Right ventricle myocardium superior (tissue), 1 donor: ENCODE measurements around the gene KCNJ6. TPM values are rescaled to one million over a fixed set of nuclear protein-coding genes. Genes with fewer than 3 reads are reported as not detected.

Experiments used
- ATAC-seq: fragments of 200-7000 bp; cut with Tn5 transposase; one replicate; pipeline ENCODE4 v1.9.1; 2020; ENCODE audit warnings: mild to moderate bottlenecking; ENCODE audit not compliant: poor library complexity
- DNase-seq: peaks from one replicate; pipeline ENCODE4 v3.0.0-alpha.2; 2020
- intact Hi-C: fragments of 100-400 bp; cut with DNase I; formaldehyde crosslinking; loops from one replicate; pipeline ENCODE4 v1.11.2; 2022
- total RNA-seq: library from RNA; stranded (reverse); fragmentation: NEBNext Ultra II Directional; extraction: Animal tissue kit (Norgen Biotek cat#: 25700); gene quantifications from one replicate; pipeline ENCODE4 v1.2.1, GENCODE V29; 2021
- donor health status: DM: no; HTN: yes; CAD: no; lungs with severe emphysema.

Gene KCNJ6
- total RNA-seq, 1 donor from 2014 or later: not detected

DNA sequence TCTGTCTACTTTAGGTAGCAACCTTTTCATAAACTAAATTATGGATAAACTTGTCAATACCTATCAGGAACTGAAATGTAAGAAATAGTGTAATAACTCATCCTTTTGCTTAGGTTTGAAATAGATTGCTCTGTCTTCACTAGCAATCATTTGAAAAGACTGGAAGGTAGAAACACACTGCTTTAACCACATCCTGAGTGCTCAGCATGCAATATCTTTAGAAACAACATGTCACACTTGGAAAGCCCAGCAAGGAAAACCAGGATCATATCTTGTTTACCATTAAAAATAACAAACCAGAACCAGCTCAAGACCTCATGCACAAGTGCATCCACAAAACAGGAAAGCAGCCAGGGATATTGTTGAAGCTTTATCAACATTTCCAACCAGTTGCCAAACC is 3.6 kb downstream of the KCNJ6 start:
- ATAC-seq: no peak
- no peak for DNase-seq

DNA sequence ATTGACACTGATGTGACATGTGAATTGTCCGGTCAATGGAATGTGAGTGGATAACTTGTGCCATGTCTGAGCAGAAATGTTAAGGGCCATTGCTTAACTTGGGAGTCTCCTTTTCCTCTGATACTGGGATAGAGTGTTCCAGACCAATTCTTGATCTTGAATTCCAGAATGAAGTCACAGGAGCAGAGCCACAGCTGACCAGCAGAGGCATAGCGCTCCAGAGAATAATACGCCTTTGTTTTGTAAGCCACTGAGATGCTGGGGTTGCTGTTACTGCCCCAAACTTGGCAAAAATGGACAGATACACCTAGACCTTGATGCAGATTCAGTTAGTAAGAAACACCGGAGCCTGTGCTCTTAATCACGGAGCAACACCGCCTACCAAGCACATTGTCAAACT is 6.3 kb downstream of the KCNJ6 start:
- intact Hi-C loops: loop anchor here (10.0 kb wide), 1 partner anchor 195 kb away; no protein-coding TSS in a partner anchor
- no peak for DNase-seq
- no peak for ATAC-seq

More for the DNA sequence above, 3.6 kb downstream of the KCNJ6 start:
- intact Hi-C loops: loop anchor here (10.0 kb wide), 1 partner anchor 198 kb away; no protein-coding TSS in a partner anchor

DNA sequence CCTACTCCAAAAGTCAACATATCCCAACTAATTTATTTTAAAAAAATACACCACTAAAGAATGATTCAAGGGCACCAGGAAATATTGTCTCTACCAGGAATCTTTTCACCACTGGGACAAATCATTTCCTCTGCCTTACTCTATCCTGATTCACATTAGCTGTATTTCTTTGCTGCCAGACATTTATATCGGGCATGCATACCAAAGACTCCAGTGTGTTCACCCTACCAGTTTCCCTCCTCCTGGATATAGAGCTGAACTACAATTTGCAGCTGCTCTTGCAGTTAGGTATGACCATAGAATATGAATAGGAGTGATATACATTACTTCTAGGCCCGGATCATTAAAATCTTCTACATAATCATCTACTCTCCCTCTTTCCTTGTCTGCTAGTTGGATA is 7.6 kb downstream of the KCNJ6 start:
- intact Hi-C loops: no loop called here
- DNase-seq (no peak), ATAC-seq (no peak)

DNA sequence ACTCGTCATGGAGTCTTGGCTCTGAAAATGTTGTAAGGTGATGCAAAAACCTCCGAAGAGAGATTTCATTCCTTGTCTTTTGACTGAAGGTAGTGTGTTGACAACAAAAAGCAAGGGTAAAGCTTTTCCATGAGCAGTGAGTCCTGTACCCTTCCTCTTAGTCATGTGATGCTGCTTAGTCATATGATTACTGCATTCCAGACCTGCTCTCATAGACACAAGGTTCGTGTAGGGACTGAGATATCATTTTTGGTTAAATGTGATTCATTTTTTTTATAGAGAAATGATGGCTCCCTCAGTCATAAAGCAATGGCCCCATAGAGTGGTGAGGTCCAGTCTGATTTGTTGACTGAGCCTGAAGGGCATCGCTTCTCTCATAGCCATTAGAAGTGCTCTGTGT is 9.2 kb downstream of the KCNJ6 start:
- ATAC-seq (no peak), DNase-seq (no peak)
- intact Hi-C loops: no loop called here

DNA sequence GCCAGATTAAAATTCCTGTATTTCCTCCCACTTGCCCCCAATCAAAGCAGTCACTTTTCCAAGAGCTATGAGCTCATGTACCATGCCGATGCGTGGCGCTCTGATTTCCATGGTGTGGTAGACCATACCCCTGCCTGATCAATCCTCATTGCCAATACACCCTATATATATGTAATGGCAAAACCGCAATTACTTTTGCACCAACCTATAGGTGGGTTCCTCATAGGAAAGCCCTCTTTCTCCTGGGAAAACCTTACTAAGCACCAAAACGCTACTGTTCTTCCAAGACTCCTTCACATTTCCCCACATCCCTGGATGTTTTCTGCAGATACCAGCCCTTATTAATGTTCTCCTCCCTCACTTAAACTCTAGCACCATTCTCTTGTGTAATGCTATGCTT is 11.0 kb downstream of the KCNJ6 start:
- intact Hi-C loops: no loop called here
- ATAC-seq (no peak), DNase-seq (no peak)

DNA sequence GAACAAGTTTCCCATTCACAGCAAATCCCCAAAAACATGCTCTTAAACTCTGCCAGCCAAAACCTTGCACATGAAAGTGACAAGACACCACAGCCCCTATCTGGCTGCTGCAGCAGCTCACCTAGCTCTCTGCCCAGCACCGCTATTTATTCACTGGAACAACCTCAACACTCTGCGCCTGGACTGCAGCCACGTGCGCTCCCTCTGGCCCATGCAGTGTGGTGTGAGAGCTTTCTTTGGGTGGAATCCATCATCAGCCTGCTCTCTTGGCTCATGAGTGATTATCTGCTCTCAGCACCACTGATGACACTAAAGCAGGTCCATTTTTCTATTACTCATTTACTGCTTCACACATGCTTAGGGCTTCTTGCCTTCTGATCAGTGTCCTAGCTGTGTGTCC is 11.4 kb downstream of the KCNJ6 start:
- peak; percentile 98 for ATAC-seq
- DNase-seq: peak; percentile 72
- intact Hi-C loops: no loop called here

DNA sequence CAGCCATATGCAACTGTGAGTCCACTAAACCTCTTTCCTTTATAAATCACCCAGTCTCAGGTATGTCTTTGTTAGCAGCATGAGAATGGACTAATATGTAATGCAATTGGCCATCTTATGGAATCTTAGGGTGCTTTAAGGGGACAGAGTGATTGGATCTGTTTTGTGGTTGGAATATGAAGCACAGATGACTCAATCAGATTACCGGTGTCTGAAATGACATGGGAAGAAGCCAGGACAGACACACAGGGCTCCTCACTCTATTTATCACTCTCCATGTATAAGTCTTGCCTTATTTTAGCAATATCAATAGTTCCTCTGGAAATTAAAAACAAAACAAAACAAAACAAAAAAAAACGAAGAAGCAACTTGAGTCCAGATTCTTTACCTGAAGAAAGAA is 12.9 kb downstream of the KCNJ6 start:
- intact Hi-C loops: no loop called here
- DNase-seq (no peak), ATAC-seq (no peak)

DNA sequence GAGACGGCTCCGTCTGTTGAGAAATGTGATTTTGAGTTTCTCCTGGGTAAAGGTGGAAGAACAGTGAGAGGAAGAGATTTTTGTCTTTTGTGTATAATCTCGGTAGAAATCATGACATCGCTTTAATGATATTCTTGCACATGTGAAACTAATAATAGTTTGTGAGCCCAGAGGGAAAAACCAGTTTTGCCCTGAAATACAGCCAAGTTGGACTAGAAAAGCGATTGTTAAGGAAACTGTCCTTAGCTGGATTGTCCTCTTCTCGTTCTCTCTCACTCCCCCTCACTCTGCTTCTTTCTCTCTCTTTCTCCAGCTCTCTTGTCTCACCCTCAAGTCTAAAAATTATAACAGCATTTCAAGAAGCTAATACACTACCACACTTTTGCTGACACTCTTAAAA is 17.1 kb downstream of the KCNJ6 start:
- ATAC-seq: no peak
- intact Hi-C loops: no loop called here

DNA sequence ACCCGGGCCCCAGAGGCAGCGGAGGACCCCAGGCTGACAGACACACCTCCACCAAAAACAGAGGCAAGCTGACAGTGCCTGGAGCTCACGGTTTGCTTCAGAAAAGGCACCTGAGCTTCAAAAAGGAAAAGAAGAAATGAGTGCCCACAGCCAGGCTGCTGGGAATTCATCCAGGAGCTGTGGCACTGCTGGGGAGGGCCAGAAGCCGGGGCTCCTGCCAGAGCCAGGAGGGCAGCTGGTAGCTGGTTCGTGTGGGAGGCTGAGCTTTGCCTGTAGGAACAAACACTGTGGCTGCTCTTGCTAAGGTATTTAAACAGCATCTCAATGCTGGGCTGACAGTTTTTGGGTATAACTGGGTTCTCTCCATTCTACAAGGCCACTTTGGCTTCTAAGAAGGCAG is 19.5 kb downstream of the KCNJ6 start:
- ATAC-seq (peak; percentile 43), DNase-seq (no peak)

More for the DNA sequence above, 17.1 kb downstream of the KCNJ6 start:
- DNase-seq: no peak

DNA sequence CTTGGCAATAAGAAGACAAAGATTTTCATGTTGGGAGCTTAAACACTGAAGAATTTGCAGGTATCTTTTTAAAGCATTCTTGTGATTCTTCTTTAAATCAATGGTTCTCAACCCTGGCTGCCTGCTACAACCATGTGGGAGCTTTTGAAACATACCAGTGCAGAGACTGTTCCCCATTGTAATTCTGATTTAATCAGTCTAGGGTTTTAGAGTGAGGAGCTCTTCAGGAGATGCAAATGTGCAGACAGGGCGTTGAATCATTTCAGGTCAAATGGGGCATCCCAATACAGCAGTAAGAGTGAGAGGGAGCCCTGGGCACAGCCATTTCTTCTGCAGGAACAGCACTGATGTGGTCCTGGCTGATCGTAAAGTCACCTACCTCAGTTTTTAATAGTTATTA is 24.3 kb downstream of the KCNJ6 start:
- DNase-seq (no peak), ATAC-seq (no peak)
- intact Hi-C loops: no loop called here

More for the DNA sequence above, 19.5 kb downstream of the KCNJ6 start:
- intact Hi-C loops: no loop called here

DNA sequence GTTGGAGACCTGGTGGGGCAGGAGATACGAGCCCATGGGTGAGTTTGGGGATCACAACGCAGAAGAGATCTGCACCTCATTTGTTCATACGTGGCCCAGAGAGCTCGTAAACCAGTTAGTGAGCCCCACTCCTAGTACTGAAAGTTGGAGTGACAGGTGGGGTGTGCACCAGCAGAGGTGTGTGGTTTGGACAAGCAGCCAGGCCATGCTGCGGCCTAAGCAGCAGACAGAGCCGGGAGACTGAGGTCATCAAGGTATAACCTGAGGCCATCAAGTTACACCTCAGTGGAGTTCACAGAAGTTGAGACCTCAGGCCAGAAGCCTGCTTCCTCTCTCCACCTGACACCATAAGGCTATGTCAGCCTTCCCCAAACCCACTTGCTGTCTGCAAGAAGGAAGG is 27.6 kb downstream of the KCNJ6 start:
- ATAC-seq (no peak), DNase-seq (no peak)
- intact Hi-C loops: no loop called here

DNA sequence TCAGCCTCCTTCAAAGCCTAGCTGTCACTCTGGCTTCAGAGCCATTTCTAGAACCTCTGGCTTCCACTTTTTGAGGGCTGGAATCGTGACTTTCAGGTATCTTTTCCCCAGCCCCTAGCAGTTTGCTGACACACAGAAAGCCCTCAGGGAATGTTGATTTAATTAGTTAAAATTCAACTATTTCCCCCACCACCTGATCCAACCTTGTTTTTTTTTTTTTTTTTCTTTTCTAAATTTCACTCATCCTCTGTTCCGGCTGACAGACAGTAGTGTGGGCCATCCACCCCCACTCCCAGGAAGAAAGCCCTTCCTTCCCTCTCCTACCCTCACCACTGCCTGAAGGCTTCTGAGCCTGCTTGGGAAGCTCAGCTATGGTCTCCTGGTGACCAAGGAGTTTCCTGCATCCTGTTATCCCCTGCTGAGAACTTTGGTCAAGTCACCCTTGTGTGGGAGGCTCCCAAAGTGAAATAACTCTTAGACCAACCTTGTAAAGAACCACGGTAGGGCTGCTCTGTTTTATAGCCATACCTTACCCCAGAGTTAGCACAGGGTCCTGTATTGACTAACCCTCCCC is 29.4 kb downstream of the KCNJ6 start:
- ATAC-seq (no peak), DNase-seq (no peak)
- intact Hi-C loops: no loop called here

DNA sequence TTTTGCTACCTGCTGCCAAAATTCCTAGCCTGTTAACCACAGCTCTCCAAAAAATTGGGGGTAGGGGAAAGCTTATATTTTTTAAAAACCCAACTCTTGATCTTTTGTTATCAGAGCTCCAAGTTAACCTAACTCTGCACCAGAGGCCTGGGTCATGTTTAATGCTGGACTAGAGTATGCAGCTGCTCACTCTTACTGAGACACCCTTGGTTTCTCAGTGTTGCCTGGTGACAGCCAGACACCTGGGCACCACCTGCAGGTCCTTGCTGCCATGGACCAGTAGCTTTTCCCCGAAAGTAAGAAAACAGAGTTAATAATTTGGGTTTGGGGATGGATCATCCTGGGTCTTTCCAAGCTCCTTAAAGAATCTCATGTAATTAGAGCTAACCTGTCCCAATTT is 30.1 kb downstream of the KCNJ6 start:
- intact Hi-C loops: no loop called here
- no peak for DNase-seq
- ATAC-seq: no peak

DNA sequence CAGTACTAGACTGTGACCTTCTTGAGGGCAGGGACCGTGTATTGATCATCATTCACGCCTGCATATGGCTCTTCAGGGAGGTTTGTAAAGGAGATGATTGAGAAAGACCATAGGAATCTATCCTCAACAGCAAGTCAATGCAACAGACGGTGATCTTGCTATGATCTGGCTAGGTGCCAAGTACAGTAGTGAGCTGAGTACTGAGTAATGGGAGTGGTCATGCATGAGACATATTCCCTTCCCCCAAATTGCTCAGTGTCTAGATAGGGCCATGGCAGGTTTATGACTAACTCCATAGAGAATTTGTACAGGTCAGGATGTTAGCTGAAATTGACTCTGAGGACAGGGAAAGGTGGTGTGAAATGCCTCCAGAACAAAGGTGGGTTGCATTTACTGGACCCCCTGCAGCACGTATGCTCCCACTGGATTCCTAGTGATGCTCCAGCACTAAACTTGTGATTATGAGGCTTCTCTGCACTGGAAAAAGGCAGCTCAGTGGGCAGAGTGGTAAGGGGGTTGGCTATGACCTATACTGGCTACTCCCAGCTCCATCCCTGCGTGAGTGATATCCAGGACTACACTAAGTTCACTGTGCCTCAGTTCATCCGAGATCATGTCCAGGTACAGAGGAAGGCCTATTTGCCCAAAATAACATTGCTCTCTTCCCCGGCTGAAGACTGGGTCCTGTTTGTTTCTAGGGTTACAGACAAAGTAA is 37.2 kb downstream of the KCNJ6 start:
- intact Hi-C loops: no loop called here
- DNase-seq (no peak), ATAC-seq (no peak)

DNA sequence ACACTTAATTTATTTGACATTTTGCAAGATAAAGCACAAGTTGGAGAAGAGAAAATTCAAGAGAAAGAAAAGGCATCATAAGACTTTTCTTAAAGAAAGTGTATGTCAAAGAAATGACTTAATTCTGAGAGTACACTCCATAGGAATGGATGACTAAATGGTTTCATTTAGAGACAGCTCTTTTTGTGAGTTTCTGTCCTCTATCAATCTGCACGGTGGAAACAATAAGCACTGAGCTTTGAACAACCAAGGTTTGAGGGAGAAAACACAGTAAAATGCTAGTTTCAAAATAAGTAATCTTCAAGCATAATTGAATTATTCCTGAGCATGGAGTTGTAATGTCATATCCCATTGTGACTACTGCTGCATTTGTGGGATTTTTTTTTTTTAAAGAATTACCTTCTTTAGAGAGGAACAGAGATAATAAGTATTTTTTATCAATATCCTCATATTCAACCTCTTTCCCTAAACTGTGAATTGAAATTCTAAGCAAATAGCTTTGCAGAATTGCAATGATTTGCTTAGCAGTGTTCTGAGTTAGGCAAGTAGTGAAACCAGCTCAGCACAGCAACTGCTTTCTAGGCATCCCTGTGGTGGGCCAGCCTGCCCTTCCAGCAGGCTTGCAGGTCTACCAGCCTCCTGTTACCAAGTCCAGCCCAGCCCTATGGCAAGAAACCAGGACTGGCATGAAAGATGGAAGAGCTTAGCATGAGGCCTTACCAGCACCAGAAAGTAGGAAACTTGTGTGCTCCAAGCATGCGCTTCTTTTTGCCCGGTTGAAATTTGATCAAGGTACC is 38.2 kb downstream of the KCNJ6 start:
- intact Hi-C loops: no loop called here
- ATAC-seq (no peak), DNase-seq (no peak)

DNA sequence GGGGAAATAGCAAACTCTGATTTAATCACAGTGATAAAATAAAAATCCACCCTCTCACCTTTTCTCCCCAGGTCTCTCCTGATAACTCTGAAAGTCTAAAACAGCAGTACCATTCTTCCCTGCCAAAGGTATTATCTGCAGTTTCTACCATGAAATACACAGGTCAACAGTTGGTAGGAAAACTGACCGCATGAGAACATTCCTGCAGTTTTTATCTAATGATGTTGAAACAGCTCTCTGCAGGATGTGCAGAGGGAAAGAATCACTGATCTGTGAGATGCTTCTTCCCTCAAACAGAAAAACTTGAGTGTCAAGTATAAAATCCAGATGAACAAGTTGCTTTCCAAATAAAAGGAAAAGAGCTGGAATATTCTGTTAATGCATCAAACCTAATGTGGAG is 39.1 kb downstream of the KCNJ6 start:
- DNase-seq (no peak), ATAC-seq (no peak)
- intact Hi-C loops: no loop called here

DNA sequence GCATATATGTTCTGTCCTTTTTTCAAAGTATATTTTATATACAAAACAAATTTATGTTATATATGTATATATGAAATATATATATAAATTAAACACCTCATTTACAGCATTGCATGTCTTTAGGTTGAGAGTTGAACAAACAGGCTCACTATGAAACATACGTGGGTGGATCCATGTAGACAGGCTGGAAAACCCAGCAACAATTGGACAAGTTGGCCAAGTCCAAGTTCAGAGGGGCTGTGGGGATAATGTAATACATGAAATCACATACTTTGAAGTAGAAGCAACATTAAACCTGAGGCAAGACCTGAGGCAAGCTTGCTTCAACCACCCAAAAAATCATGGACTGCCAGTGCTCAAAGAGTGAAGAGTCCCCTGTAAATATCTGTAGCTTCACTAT is 39.7 kb downstream of the KCNJ6 start:
- ATAC-seq (no peak), DNase-seq (no peak)

DNA sequence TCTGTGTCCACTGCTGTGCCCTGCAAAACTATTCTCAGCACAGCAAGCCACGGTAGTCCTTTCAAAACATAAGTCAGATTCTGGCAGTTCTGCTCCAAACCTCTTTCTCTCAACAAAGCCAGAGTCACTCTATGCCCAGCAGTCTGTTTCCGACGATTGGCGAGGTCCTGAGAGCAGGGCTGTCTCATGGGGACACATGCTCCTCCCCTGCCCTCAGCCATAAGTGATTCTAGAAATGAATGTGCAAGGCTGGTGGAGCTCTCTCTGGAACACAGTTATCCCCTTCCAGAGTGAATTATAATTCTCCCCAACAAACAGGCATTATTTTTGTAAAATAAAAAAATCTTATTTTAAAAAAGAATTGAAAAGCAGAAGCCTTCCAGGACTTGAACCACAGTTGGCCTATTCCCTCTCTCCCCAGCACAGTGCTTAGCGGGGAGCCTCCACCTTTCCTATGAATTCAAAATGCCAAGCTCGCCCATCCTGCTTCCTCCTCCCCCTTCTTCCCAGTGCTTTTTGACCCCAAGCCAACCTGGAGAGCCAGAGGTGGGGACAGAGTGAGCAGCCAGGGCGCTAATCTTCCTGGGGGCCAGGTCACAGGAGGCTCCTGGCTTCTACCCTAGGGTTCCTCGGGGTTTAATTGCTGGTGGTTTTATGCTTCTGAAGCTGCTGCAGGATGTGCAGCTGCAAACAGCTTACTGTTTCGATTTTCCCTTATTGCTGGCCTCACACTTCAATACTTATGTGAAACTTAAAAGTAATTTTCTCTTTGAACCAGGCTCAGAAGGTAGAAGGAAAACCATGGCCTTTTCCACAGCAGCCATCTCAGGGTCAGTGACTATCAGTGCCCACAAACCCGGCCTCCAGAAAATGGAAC is 41.1 kb downstream of the KCNJ6 start:
- peak; percentile 53 for ATAC-seq
- intact Hi-C loops: no loop called here
- no peak for DNase-seq

More for the DNA sequence above, 39.7 kb downstream of the KCNJ6 start:
- intact Hi-C loops: no loop called here

DNA sequence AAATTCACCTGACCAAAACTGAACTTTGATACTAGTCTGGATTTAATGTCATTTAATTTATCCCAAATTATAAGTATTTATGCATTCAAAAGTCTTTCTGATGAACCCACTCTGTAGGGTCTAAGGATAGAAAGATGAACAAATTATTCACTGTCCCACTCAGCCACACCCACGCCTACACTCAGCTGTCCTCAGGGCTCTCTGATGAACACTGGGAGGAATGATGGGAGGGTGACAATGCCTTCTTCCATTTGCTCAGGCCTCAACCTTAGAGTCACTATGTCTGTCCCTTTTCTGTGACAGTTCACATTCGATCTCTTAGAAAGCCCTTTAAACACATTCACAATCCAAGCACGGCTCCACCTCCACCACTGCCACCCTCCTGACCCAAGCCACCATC is 41.8 kb downstream of the KCNJ6 start:
- DNase-seq (no peak), ATAC-seq (no peak)
- intact Hi-C loops: no loop called here
